Right lobe of liver (tissue), 6 donors: ENCODE results near the gene TRRAP. TPM values are rescaled to one million over a fixed set of nuclear protein-coding genes. Genes with fewer than 3 reads are reported as not detected.

ENCODE experiments used
- ATAC-seq, 4 donors: fragments of 200-7000 bp; cut with Tn5 transposase; one replicate each; pipeline ENCODE4 v1.9.1; 2020; ENCODE audit warnings: mild to moderate bottlenecking in 4 of 4, moderate library complexity in 4 of 4
- DNase-seq, 3 donors: peaks; one replicate each; pipeline ENCODE4 v3.0.0-alpha.2; 2020
- H3K27ac ChIP-seq, 3 donors: fragments of 200-600 bp; one replicate each; pipeline ENCODE4 v1.8.0; 2022
- H3K27me3 ChIP-seq, 2 donors: fragments of 200-600 bp; one replicate each; pipeline ENCODE4 v1.8.0; 2022
- H3K36me3 ChIP-seq, 4 donors: fragments of 200-600 bp; sonication (generic) in 1 of 4; one replicate each; pipeline versions ENCODE4 v1.5.1 to v1.8.0; 2017 to 2022; ENCODE audit warnings: control low read depth in 1 of 4
- H3K4me1 ChIP-seq, 4 donors: fragments of 200-600 bp; sonication (generic) in 1 of 4; one replicate each; pipeline versions ENCODE4 v1.5.1 to v1.8.0; 2017 to 2022; ENCODE audit warnings: control low read depth in 1 of 4
- H3K4me3 ChIP-seq, 3 donors: fragments of 200-600 bp; one replicate each; pipeline ENCODE4 v1.8.0; 2022
- H3K9me3 ChIP-seq, 4 donors: fragments of 200-600 bp; sonication (generic) in 1 of 4; one replicate each; pipeline versions ENCODE4 v1.5.1 to v1.8.0; 2017 to 2022; ENCODE audit warnings: control low read depth in 1 of 4
- POLR2A ChIP-seq: fragments of 450-650 bp; IDR thresholded peaks from one replicate; pipeline ENCODE4 v1.6.1; 2017; ENCODE audit warnings: antibody characterized with exemption, mild to moderate bottlenecking
- WGBS: methylation state at CpG from one replicate; pipeline ENCODE4 v1.1.6; 2018; ENCODE audit warnings: low coverage, low lambda C conversion rate; ENCODE audit not compliant: insufficient coverage; ENCODE audit errors: missing lambda C conversion rate; 5-methylcytosine and 5-hydroxymethylcytosine counted together
- intact Hi-C, 2 donors: fragments of 100-400 bp; cut with DNase I; formaldehyde crosslinking; loops; one replicate each; pipeline versions ENCODE4 v1.11.2 to v1.14.1; 2022
- total RNA-seq, 6 experiments: library from RNA; depleted of rRNA in 2 of 6; stranded (reverse); fragments of >200 nt in 2 of 6; fragmentation: NEBNext Ultra II Directional in 3 of 6; extraction: Animal tissue kit (Norgen Biotek cat#: 25700) in 3 of 6; gene quantifications; one replicate each; pipeline versions ENCODE4 v1.1.0 to v1.2.4, GENCODE V29; 2016 to 2023
- TF ChIP-seq, protein P1 (sequence below), 4 donors: fragments of 200-600 bp in 3 of 4; fragments of 450-650 bp in 1 of 4; IDR thresholded peaks; one replicate each; pipeline versions ENCODE4 v1.5.1 to v1.8.0; 2016 to 2022; ENCODE audit warnings: antibody characterized with exemption in 4 of 4, mild to moderate bottlenecking in 2 of 4
- donor health status: DM: no; HTN: yes; CAD: no.
- donor health status: DM: no; HTN: no; CAD: no.
- donor health status: DM: no; HTN: no; CAD: no.
- donor health status: DM: no; HTN: yes; CAD: no.
- donor health status: DM: no; HTN: yes; CAD: no.

Gene TRRAP
- total RNA-seq, 6 experiments from 2014 or later: 16.1 to 20.5 (median 18.6) TPM

DNA sequence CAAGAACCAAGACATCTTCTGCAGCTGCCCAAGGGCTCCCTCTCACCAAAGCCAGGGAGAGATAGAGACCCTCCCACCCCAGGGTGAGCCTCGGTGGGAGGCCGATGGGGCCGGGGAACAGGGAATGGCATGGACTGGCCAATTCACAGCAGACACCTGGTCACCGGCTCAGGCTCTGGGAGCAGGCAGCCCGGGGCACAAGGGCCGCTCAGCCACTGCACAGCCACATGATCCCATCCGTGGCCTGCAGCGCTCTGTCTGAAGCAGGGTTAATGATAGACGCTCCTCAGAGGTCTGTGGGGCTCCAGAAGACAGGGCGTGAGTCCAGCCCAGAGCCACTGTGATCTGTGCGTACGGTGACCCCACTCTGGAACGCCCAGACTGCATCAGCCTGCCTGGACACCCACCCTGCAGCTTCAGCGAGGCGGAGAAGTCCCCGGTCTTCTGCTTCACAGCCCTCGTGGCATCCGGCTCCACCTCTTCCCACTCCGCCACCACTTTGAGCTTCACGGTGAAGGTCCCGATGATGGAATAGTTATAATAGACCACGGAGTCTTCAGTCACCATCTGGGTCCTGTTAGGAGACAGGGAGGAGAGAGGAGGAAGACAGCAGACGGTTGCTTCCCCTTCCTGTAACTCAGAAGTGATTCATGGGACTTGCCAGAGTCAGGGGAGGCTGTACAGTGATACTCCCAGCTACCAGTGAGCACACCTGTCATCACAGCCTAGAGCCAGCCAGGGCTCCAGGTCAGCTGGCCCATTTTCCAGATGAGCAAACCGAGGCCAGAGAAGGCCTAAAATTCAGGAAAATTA lies 22.5 kb upstream of the TRRAP start:
- Histone ChIP-seq H3K4me1 (peaks cover 0 to 3% (median 0%) of the 10 kb centered on the region in 4 donors), H3K4me3 (no peak overlapping the region), H3K36me3 (no peaks in the 10 kb centered on the region), H3K9me3 (no peaks in the 10 kb centered on the region), H3K27ac (no peak overlapping the region), H3K27me3 (no peaks in the 10 kb centered on the region)
- DNase-seq (no peak), ATAC-seq (no peak)
- intact Hi-C loops: no loop called here
- no peak for TF ChIP-seq POLR2A
- TF ChIP-seq, protein P1, sequence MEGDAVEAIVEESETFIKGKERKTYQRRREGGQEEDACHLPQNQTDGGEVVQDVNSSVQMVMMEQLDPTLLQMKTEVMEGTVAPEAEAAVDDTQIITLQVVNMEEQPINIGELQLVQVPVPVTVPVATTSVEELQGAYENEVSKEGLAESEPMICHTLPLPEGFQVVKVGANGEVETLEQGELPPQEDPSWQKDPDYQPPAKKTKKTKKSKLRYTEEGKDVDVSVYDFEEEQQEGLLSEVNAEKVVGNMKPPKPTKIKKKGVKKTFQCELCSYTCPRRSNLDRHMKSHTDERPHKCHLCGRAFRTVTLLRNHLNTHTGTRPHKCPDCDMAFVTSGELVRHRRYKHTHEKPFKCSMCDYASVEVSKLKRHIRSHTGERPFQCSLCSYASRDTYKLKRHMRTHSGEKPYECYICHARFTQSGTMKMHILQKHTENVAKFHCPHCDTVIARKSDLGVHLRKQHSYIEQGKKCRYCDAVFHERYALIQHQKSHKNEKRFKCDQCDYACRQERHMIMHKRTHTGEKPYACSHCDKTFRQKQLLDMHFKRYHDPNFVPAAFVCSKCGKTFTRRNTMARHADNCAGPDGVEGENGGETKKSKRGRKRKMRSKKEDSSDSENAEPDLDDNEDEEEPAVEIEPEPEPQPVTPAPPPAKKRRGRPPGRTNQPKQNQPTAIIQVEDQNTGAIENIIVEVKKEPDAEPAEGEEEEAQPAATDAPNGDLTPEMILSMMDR (IDR thresholded peaks at IDR 0.05): no peak
- 47% methylated on average over 5 of the region's 24 CpGs for WGBS

DNA sequence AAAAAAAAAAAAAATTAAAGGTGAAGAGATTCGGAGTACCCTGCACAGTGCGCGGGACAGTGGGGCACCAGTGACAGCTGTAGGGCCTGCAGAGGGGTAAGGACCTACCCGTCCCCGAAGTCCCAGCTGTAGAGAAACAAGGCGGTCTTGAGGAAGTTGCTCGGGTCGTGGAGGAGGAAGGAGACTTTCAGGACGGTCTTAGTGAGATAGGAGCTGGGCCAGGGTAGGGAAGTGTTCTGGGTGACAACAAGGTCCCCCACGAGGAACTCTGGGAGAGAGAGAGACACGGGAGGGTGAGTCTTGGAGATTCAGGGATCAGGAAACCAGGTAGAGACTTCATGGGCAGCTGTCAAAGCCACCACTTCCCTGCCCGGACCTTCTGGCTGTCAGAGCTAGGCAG lies 18.3 kb upstream of the TRRAP start:
- peak in 2 of 4 donors; percentile 42 to 52 for ATAC-seq
- Histone ChIP-seq H3K4me1 (no peaks in the 10 kb centered on the region), H3K4me3 (no peak overlapping the region), H3K27me3 (no peaks in the 10 kb centered on the region), H3K9me3 (no peaks in the 10 kb centered on the region), H3K27ac (no peak overlapping the region), H3K36me3 (no peaks in the 10 kb centered on the region)
- TF ChIP-seq POLR2A: no peak
- TF ChIP-seq, protein P1 (IDR thresholded peaks at IDR 0.05): no peak
- WGBS: 64% methylated on average over 8 of the region's 12 CpGs
- no peak for DNase-seq
- intact Hi-C loops: no loop called here

DNA sequence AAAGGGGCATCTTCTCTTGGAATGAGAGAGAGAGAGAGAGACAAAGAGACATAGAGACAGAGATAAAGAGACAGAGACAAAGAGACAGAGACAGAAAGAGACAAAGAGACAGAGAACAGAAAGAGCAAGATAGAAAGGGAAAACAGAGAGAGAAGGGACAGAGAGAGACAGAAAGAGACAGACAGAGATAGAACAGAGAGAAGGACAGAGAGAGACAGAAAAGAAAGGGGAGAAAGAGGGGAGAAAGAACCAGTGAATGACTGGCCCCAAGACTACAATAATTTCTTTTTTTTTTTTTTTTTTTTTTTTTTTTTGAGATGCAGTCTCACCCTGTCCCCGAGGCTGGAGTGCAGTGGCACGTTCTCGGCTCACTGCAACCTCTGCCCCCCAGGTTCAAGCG lies 16.1 kb upstream of the TRRAP start:
- intact Hi-C loops: no loop called here
- Histone ChIP-seq H3K27ac (no peak overlapping the region), H3K9me3 (no peaks in the 10 kb centered on the region), H3K4me1 (no peaks in the 10 kb centered on the region), H3K27me3 (no peaks in the 10 kb centered on the region), H3K36me3 (no peaks in the 10 kb centered on the region), H3K4me3 (no peak overlapping the region)
- TF ChIP-seq, protein P1 (IDR thresholded peaks at IDR 0.05): no peak
- TF ChIP-seq POLR2A: no peak
- 100% methylated on average over 3 of the region's 4 CpGs for WGBS
- DNase-seq (no peak), ATAC-seq (no peak)

DNA sequence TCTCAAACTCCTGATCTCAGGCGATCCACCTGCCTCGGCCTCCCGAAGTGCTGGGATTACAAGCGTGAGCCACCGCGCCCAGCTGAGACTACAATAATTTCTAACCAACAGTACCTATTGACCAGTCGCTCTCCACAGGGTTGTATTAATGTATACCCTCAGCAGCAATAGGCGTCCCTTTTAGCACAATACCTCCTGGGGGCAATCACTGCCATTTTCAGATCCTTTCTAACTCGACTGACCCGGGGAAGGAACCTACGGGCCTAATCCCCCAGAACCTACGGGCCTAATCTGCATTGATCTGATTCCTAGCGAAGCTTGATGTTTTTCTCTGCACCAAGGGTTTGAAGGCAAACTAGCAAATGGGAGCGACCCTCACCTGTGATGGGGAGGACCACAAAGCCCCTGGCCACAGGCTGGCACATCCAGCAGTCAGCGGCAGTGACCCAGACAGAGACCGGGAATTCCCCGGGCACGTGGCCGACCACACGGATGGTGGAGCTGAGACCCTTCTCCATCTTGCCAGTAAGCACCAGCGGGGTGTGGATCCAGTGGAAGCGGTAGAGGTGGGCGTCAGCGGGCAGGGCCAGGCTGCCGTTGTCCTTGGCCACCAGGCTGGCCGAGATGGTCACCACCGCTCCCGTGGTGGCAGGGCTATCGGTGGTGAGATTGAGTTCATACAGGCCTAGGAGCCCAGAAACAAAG lies 15.5 kb upstream of the TRRAP start:
- Histone ChIP-seq H3K27me3 (no peaks in the 10 kb centered on the region), H3K27ac (no peak overlapping the region), H3K4me1 (no peaks in the 10 kb centered on the region), H3K9me3 (no peaks in the 10 kb centered on the region), H3K36me3 (no peaks in the 10 kb centered on the region), H3K4me3 (no peak overlapping the region)
- WGBS: 94% methylated on average over 12 of the region's 29 CpGs
- DNase-seq (peak in 1 of 3 donors; percentile 50), ATAC-seq (no peak)
- intact Hi-C loops: no loop called here
- no peak for TF ChIP-seq POLR2A
- TF ChIP-seq, protein P1 (IDR thresholded peaks at IDR 0.05): no peak
